Measurements from ENCODE around the gene NCAPH2. TPM values are rescaled to one million over a fixed set of nuclear protein-coding genes. Genes with fewer than 3 reads are reported as not detected.

Gene NCAPH2
- total RNA-seq, 4 donors from 2014 or later = 34.8 to 45.0 (median 42.1) TPM

DNA sequence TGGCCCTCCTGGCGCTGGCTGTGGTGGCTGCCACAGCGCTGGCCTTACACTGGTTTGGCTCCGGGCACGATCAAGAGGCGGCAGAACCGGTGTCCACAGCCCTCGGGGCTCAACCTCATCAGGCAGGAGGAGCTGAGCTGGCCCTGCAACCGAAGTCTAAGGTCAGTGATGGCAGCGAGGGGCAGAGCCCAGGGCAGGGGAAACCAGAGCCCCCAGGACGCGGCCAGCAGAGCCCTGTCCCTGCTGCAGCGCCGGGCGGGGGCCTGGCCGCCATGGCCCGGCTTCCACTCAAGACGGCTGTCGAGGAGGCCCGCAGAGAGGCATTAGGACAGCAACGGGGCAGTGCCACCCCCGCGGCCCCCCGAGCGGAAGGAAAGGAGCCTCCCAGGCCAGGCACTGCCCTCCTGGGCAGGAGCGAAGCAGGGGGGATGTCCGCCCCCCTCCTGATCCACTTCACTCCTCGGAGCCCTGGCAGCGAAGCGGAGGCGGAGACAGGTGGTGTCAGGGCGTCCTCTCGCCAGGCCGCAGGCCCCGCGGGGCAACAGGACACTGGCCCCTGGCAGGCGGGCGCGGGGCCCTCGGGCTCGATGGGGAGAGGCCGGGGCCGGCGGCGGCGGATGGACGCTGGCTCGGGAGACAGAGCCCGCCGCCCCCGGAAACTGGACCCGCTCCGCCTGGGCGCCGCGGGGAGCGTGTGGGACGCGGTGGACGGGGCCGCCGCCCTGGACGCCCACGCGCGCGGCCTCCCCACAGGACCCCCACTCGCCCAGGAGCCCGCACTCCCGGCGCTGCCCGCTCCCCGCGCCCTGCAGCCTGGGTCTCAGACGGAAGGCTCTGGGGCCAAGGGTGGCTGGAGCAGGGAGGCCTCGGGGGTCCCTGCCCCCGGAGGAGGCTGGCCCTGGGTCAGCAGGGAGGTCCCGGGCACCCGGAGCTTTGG, 38.6 kb downstream of the NCAPH2 start:
- H3K27ac ChIP-seq = no peak overlapping the region
- H3K4me1 ChIP-seq = peaks cover 0 to 33% (median 17%) of the 10 kb centered on the region in 3 donors
- H3K27me3 ChIP-seq = peaks cover 84% of the 10 kb centered on the region
- no peaks in the 10 kb centered on the region for H3K36me3 ChIP-seq
- no CpG with 5 or more reads among the region's 78 CpGs for WGBS, 2 donors (ENCODE audit: low coverage in 1 of 2)
- no peak for TF ChIP-seq EP300 (IDR thresholded peaks at IDR 0.05)
- H3K4me3 ChIP-seq = no peak overlapping the region
- no peak for ATAC-seq
- H3K9me3 ChIP-seq = no peaks in the 10 kb centered on the region

DNA sequence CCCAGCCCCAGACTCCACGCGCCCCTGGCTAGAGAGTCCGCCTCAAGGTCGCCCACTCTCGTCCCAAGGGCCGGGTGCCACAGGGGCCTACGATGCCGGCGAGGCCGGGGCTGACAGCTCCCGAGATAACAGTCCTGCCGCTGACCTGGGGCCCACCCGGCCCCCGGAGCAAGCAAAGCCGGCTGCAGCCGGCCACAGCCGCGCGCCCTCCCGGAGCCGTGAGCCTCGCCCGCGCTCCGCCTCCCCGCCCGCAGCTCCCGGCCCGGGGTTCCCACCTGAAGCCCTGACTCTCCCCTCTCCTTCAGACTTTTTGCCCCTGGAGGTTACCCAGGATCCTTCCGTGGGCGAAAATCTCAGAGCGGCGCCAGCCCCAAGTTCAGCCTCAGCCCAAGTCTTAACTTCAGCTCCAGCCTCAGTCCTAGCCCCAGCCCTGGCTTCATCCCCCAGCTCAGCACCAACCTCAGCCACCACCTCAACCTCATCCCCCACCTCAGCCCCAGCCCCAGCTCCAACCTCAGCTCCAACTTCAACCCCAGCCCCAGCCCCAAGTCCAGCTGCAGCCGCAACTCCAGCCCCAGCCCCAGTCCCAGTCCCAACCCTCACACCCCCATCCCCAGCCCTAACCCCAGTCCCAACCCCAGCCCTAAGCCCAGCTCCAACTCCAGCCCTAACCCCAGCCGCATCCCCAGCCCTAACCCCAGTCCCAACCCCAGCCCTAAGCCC, 39.4 kb downstream of the NCAPH2 start:
- no peak overlapping the region for H3K4me3 ChIP-seq
- H3K9me3 ChIP-seq = no peaks in the 10 kb centered on the region
- H3K27me3 ChIP-seq = peaks cover 91% of the 10 kb centered on the region
- WGBS, 2 donors (ENCODE audit: low coverage in 1 of 2) = 13% methylated on average over 4 of the region's 35 CpGs; no CpG with 5 or more reads in 1 of the 2 donors
- TF ChIP-seq, protein P1, sequence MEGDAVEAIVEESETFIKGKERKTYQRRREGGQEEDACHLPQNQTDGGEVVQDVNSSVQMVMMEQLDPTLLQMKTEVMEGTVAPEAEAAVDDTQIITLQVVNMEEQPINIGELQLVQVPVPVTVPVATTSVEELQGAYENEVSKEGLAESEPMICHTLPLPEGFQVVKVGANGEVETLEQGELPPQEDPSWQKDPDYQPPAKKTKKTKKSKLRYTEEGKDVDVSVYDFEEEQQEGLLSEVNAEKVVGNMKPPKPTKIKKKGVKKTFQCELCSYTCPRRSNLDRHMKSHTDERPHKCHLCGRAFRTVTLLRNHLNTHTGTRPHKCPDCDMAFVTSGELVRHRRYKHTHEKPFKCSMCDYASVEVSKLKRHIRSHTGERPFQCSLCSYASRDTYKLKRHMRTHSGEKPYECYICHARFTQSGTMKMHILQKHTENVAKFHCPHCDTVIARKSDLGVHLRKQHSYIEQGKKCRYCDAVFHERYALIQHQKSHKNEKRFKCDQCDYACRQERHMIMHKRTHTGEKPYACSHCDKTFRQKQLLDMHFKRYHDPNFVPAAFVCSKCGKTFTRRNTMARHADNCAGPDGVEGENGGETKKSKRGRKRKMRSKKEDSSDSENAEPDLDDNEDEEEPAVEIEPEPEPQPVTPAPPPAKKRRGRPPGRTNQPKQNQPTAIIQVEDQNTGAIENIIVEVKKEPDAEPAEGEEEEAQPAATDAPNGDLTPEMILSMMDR (IDR thresholded peaks at IDR 0.05) = no peak
- TF ChIP-seq POLR2AphosphoS5 (IDR thresholded peaks at IDR 0.05) = no peak
- no peak for TF ChIP-seq EP300 (IDR thresholded peaks at IDR 0.05)
- TF ChIP-seq POLR2A (IDR thresholded peaks at IDR 0.05) = no peak
- no peaks in the 10 kb centered on the region for H3K36me3 ChIP-seq
- peaks cover 0 to 33% (median 17%) of the 10 kb centered on the region in 3 donors for H3K4me1 ChIP-seq
- no peak for ATAC-seq
- H3K27ac ChIP-seq = no peak overlapping the region

DNA sequence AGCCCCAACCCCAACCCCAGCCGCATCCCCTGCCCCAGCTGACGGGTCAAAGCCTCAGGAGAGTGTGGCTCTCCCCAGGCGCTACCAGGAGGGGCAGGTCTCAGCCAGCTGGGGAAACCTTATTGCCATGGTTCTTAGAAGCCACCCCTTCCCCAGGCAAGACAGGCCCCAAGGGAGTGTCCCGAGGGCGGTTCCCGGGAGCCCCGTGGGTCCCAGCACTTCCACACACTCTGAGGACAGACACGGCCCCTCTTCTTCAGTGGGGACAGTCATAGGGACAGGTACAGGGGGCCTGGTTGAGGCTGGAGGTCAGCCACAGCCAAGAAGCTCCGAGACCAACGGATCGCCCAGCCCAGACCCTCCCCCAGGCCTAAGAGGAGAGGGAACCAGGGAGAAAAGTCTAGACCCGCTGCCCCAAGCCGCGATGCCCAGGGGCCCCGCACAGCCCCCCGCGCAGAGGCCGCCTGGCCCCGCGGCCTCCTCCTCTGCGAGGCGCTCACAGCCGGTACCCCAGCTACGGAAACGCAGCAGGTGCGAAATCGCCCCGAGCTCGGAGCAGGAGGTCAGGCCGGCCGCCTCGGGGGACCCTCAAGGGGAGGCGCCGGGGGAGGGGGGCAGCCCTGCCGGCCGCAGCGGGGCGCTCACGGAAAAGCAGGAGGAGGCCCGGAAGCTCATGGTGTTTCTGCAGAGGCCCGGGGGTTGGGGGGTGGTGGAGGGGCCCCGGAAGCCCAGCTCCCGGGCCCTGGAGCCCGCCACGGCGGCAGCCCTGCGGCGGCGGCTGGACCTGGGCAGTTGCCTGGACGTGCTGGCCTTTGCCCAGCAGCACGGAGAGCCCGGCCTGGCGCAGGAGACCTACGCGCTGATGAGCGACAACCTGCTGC, 40.3 kb downstream of the NCAPH2 start:
- peaks cover 95% of the 10 kb centered on the region for H3K27me3 ChIP-seq
- H3K4me1 ChIP-seq = peaks cover 0 to 33% (median 17%) of the 10 kb centered on the region in 3 donors

DNA sequence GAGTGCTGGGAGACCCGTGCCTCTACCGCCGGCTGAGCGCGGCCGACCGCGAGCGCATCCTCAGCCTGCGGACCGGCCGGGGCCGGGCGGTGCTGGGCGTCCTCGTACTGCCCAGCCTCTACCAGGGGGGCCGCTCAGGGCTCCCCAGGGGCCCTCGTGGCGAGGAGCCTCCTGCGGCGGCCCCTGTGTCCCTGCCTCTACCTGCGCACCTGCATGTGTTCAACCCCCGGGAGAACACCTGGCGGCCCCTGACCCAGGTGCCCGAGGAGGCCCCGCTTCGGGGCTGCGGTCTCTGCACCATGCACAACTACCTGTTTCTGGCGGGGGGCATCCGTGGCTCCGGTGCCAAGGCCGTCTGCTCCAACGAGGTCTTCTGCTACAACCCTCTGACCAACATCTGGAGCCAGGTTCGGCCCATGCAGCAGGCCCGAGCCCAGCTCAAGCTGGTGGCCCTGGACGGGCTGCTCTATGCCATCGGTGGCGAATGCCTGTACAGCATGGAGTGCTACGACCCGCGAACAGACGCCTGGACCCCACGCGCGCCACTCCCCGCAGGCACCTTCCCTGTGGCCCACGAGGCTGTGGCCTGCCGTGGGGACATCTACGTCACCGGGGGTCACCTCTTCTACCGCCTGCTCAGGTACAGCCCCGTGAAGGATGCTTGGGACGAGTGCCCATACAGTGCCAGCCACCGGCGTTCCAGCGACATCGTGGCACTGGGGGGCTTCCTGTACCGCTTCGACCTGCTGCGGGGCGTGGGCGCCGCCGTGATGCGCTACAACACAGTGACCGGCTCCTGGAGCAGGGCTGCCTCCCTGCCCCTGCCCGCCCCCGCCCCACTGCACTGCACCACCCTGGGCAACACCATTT, 41.1 kb downstream of the NCAPH2 start:
- no peak for ATAC-seq
- Histone ChIP-seq H3K27me3 (peaks cover 89% of the 10 kb centered on the region), H3K4me3 (peak overlapping the region in 1 of 2 donors; percentile 41)

More for the DNA sequence above, 40.3 kb downstream of the NCAPH2 start:
- no CpG with 5 or more reads among the region's 56 CpGs for WGBS, 2 donors (ENCODE audit: low coverage in 1 of 2)
- Histone ChIP-seq H3K9me3 (no peaks in the 10 kb centered on the region), H3K27ac (no peak overlapping the region), H3K4me3 (peak overlapping the region in 1 of 2 donors; percentile 41), H3K36me3 (no peaks in the 10 kb centered on the region)
- no peak for ATAC-seq
- TF ChIP-seq EP300 (IDR thresholded peaks at IDR 0.05) = no peak
- TF ChIP-seq, protein P1 (IDR thresholded peaks at IDR 0.05) = no peak
- no peak for TF ChIP-seq POLR2AphosphoS5 (IDR thresholded peaks at IDR 0.05)
- TF ChIP-seq POLR2A (IDR thresholded peaks at IDR 0.05) = no peak

More for the DNA sequence above, 41.1 kb downstream of the NCAPH2 start:
- H3K27ac ChIP-seq = no peak overlapping the region
- peaks cover 0 to 28% (median 13%) of the 10 kb centered on the region in 3 donors for H3K4me1 ChIP-seq
- no peaks in the 10 kb centered on the region for H3K36me3 ChIP-seq
- no peak for TF ChIP-seq EP300 (IDR thresholded peaks at IDR 0.05)
- TF ChIP-seq, protein P1 (IDR thresholded peaks at IDR 0.05) = no peak
- TF ChIP-seq POLR2AphosphoS5 (IDR thresholded peaks at IDR 0.05) = no peak
- no peak for TF ChIP-seq POLR2A (IDR thresholded peaks at IDR 0.05)
- H3K9me3 ChIP-seq = no peaks in the 10 kb centered on the region
- WGBS, 2 donors (ENCODE audit: low coverage in 1 of 2) = 94% methylated on average over 9 of the region's 68 CpGs; no CpG with 5 or more reads in 1 of the 2 donors

Data from gastroesophageal sphincter (tissue), 4 donors.